SJSA1 (cell line): ENCODE data around the gene SCAMP2. TPM values are rescaled to one million over a fixed set of nuclear protein-coding genes. Genes with fewer than 3 reads are reported as not detected.
"Not testable (repeated sequence)": the region's sequence is repeated elsewhere in the genome, so short reads cannot be mapped to it uniquely, and the experiment has no call there.

Source experiments
- DNase-seq, 2 experiments: peaks; one replicate each; pipeline ENCODE4 v3.0.0-alpha.2; 2015 to 2020; ENCODE audit warnings: low spot score in 2 of 2, low read depth in 1 of 2
- H3K27ac ChIP-seq: fragments of 250-450 bp; sonication (Bioruptor Pico); 2 replicates; pipeline ENCODE4 v1.5.1; 2020; ENCODE audit warnings: mild to moderate bottlenecking, moderate library complexity
- H3K27me3 ChIP-seq: fragments of 250-450 bp; sonication (Bioruptor Pico); replicated peaks from 2 replicates; pipeline ENCODE4 v1.5.1; 2020; ENCODE audit warnings: mild to moderate bottlenecking, moderate library complexity
- H3K36me3 ChIP-seq: fragments of 250-450 bp; sonication (Bioruptor Pico); 2 replicates; pipeline ENCODE4 v1.5.1; 2020; ENCODE audit warnings: mild to moderate bottlenecking
- H3K4me1 ChIP-seq: fragments of 250-450 bp; sonication (Bioruptor Pico); replicated peaks from 2 replicates; pipeline ENCODE4 v1.6.1; 2021; ENCODE audit warnings: mild to moderate bottlenecking
- H3K4me3 ChIP-seq: fragments of 250-450 bp; sonication (Bioruptor Pico); 2 replicates; pipeline ENCODE4 v1.5.1; 2020; ENCODE audit warnings: mild to moderate bottlenecking
- H3K9me3 ChIP-seq: fragments of 250-450 bp; sonication (Bioruptor Pico); replicated peaks from 2 replicates; pipeline ENCODE4 v1.5.1; 2020; ENCODE audit warnings: mild to moderate bottlenecking
- total RNA-seq: library from RNA; depleted of rRNA; stranded (reverse); fragments of >200 nt; shearing (Covaris generic); gene quantifications from 2 replicates; pipeline ENCODE4 v1.2.3, GENCODE V29; 2014

Gene SCAMP2
- total RNA-seq, 1 experiment from 2014 or later: 28.1 TPM

- Histone ChIP-seq H3K36me3 (peaks cover 67% of the 10 kb centered on the region), H3K27me3 (no peaks in the 10 kb centered on the region), H3K4me3 (no peak overlapping the region), H3K27ac (no peak overlapping the region), H3K9me3 (no peaks in the 10 kb centered on the region), H3K4me1 (peaks cover 7% of the 10 kb centered on the region; the same call in 1 of the 2 replicates)
- DNase-seq: peak; percentile 58 to 60
These were observed 28.5 kb upstream of the SCAMP2 start for GRCh38 chr15:74901612-74902063.

GRCh38 chr15:74897300-74897701 lies 24.1 kb upstream of the SCAMP2 start:
- no peak for DNase-seq
- Histone ChIP-seq H3K4me3 (no peak overlapping the region), H3K36me3 (peaks cover 55% of the 10 kb centered on the region), H3K27me3 (no peaks in the 10 kb centered on the region), H3K9me3 (no peaks in the 10 kb centered on the region), H3K4me1 (no peaks in the 10 kb centered on the region), H3K27ac (no peak overlapping the region)

DNA sequence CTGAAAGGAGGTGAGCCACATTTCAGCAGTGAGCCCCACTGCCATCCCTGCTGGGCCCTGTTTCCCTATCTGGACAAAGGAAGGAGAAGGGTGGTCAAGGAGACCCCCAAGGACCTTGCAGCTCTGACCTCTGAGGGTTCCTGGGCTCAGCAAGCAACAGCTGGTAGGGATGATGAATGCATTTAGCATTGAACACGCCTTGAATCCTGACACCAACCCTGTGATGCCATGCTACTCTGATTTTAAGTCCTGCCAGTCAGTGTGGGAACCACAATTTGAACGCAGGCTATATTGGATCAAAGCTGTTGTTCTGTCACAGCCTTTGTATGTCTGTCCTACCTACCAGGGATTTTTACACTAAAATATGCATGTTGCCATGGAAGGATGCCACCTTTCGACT lies 23.2 kb upstream of the SCAMP2 start:
- Histone ChIP-seq H3K27me3 (no peaks in the 10 kb centered on the region), H3K9me3 (no peaks in the 10 kb centered on the region), H3K4me3 (no peak overlapping the region), H3K27ac (no peak overlapping the region), H3K36me3 (peaks cover 53% of the 10 kb centered on the region), H3K4me1 (no peaks in the 10 kb centered on the region)
- no peak for DNase-seq

DNA sequence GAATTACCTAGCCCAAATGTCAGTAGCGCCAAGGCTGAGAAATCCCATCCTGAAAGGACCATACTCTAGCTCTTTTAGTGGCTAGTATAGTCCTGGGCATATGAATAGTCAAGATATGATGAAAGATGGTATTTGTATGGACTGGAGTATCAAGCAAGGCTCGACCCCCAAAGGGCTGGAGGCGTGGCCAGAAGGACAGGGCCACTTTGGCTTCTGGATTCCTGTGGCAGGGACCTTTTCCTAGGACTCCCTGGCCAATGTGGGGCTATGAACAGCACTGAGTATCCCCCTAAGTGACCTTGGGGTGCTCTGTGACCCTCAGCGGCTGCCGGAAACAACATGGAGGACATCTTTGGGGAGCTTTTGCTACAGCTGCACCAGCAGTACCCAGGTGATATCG lies 22.7 kb upstream of the SCAMP2 start:
- Histone ChIP-seq H3K4me1 (peaks cover 2% of the 10 kb centered on the region; the same call in 1 of the 2 replicates), H3K27ac (no peak overlapping the region), H3K36me3 (peaks cover 53% of the 10 kb centered on the region), H3K9me3 (no peaks in the 10 kb centered on the region), H3K4me3 (no peak overlapping the region), H3K27me3 (no peaks in the 10 kb centered on the region)
- DNase-seq: no peak

DNA sequence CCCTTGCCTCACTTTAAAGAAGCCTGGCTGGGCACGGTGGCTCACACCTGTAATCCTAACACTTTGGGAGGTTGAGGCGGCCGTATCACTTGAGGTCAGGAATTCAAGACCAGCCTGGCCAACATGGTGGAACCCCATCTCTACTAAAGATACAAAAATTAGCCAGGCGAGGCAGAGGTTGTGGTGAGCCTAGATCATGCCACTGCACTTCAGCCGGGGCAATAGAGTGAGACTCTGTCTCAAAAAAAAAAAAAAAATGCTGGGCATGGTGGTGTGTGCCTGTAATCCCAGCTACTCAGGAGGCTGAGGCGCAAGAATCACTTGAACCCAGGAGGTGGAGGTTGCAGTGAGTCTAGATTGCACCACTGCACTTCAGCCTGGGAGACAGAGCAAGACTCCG lies 21.2 kb upstream of the SCAMP2 start:
- H3K9me3 ChIP-seq, DNase-seq, H3K4me3 ChIP-seq, H3K27ac ChIP-seq, H3K27me3 ChIP-seq: not testable (repeated sequence)
- Histone ChIP-seq H3K36me3 (peaks cover 50% of the 10 kb centered on the region), H3K4me1 (peaks cover 12% of the 10 kb centered on the region)

- DNase-seq: no peak
- Histone ChIP-seq H3K4me1 (peaks cover 13% of the 10 kb centered on the region), H3K27me3 (no peaks in the 10 kb centered on the region), H3K36me3 (peaks cover 46% of the 10 kb centered on the region), H3K4me3 (no peak overlapping the region), H3K9me3 (no peaks in the 10 kb centered on the region), H3K27ac (no peak overlapping the region)
These were observed 20.5 kb upstream of the SCAMP2 start for GRCh38 chr15:74893627-74894026.

DNA sequence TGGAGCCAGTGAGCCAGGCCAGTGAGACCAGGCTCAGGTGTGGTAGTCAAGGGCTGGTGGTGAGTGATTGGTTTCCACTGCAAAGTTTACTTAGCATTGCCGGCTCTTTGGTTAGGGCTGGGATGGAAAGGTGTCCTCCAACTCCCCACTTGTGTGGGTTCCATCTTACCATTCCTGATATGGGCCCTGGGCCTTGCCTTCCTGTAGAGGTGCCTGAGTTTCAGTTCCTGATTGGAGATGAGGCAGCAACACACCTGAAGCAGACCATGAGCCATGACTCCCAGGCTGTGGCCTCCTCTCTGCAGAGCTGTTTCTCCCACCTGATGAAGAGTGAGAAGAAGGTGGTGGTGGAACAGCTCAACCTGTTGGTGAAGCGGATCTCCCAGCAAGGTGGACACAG lies 19.8 kb upstream of the SCAMP2 start:
- Histone ChIP-seq H3K4me3 (no peak overlapping the region), H3K27me3 (no peaks in the 10 kb centered on the region), H3K9me3 (no peaks in the 10 kb centered on the region), H3K4me1 (peaks cover 13% of the 10 kb centered on the region), H3K27ac (no peak overlapping the region), H3K36me3 (peaks cover 44% of the 10 kb centered on the region)
- DNase-seq: no peak

GRCh38 chr15:74892313-74892712 lies 19.1 kb upstream of the SCAMP2 start:
- H3K27me3 ChIP-seq: no peaks in the 10 kb centered on the region
- peaks cover 13% of the 10 kb centered on the region for H3K4me1 ChIP-seq
- no peak overlapping the region for H3K27ac ChIP-seq
- DNase-seq: no peak
- H3K9me3 ChIP-seq: no peaks in the 10 kb centered on the region
- no peak overlapping the region for H3K4me3 ChIP-seq
- peaks cover 41% of the 10 kb centered on the region for H3K36me3 ChIP-seq

DNA sequence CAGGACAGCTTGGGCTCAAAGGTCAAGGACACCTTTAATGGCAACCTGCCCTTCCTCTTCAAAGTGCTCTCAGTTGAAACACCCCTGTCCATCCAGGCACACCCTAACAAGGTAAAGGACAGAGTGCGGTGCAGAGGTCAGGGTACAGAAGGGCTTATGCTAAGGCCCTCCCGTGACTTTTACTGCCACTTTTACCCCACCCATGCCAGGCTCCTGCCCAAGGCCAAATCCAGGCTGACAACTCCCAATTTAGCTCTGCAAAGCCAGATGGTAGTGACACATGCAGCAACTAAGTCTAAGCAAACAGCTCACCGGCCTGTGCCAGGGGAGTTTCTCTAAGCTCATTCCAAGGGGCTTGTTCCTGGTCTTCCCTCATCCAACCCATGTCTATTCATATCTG lies 18.3 kb upstream of the SCAMP2 start:
- Histone ChIP-seq H3K27me3 (no peaks in the 10 kb centered on the region), H3K36me3 (peaks cover 35% of the 10 kb centered on the region), H3K4me3 (no peak overlapping the region), H3K9me3 (no peaks in the 10 kb centered on the region), H3K27ac (no peak overlapping the region), H3K4me1 (peaks cover 13% of the 10 kb centered on the region)
- DNase-seq: no peak

DNA sequence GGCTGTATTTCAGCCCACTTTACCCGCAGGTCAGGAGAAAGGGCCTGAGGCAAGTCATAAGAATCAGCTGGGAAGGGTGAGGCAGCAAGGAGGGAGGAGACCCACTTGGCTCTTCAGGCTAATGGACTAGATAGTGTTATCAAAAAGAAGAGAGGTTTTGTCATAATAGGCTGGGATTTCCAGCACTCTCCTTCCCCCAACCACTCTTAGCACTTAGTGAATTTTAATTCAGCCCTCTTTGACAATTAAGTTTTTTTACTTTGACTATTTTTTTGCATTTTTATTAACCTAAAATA lies 17.4 kb upstream of the SCAMP2 start:
- peaks cover 32% of the 10 kb centered on the region for H3K36me3 ChIP-seq
- peak overlapping the region; percentile 63 for H3K4me3 ChIP-seq
- H3K9me3 ChIP-seq: no peaks in the 10 kb centered on the region
- peaks cover 13% of the 10 kb centered on the region for H3K4me1 ChIP-seq
- no peak overlapping the region for H3K27ac ChIP-seq
- no peaks in the 10 kb centered on the region for H3K27me3 ChIP-seq
- no peak for DNase-seq

DNA sequence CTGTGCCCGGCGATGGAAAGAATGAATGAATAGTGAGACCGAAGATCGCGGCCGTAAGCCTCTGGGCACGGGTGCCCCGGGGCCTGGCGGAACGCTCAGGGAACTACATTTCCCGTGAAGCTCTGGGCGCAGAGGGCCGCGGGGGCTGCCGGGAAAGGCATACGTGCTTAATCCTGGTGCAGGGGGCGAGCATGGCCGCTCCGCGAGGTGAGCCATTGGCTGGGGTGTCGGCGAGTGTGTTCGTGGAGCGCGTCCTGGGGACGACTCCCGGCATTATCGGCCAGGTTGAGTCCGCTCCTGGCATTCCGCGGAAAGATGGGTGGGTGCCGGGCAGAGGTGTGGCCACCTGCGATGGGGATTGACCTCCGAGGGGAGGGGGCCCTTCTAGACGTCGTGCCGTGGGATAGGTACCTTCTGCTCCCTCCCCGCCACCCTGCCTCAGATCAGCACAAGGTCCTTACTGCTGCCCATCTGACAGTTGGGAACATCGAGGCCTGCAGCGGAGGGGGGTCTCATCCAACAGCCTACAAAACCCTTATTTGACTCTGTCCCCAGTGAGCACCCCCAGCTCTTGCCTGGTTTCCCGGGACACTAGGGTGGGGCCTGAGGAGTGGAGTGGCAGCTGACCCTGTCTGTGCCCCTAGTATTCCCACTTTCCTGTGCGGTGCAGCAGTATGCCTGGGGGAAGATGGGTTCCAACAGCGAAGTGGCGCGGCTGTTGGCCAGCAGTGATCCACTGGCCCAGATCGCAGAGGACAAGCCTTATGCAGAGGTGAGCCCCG lies 16.9 kb upstream of the SCAMP2 start, which contains the start of gene MPI:
Gene MPI, plus strand, starts transcription at position 160 of the 782 bp plus-strand sequence. Its CDS starts 32 bp downstream, at position 192.
- peak; percentile 64 to 83 for DNase-seq
- H3K27me3 ChIP-seq: no peaks in the 10 kb centered on the region
- peaks cover 32% of the 10 kb centered on the region for H3K36me3 ChIP-seq
- H3K9me3 ChIP-seq: no peaks in the 10 kb centered on the region
- peaks cover 14% of the 10 kb centered on the region for H3K4me1 ChIP-seq
- 0 out of 2 replicates have a peak within 1 kb of the TSS, but pooled peaks have one; percentile 0 for H3K27ac ChIP-seq
- H3K4me3 ChIP-seq: peak within 1 kb of the TSS; percentile 63

GRCh38 chr15:74889390-74889882 lies 16.3 kb upstream of the SCAMP2 start:
- peaks cover 32% of the 10 kb centered on the region for H3K36me3 ChIP-seq
- no peaks in the 10 kb centered on the region for H3K9me3 ChIP-seq
- peak overlapping the region; percentile 63 for H3K4me3 ChIP-seq
- no peak overlapping the region for H3K27ac ChIP-seq
- peaks cover 21% of the 10 kb centered on the region for H3K4me1 ChIP-seq
- H3K27me3 ChIP-seq: no peaks in the 10 kb centered on the region
- no peak for DNase-seq

- Histone ChIP-seq H3K4me1 (peaks cover 28% of the 10 kb centered on the region), H3K36me3 (peaks cover 32% of the 10 kb centered on the region), H3K27ac (no peak overlapping the region), H3K27me3 (no peaks in the 10 kb centered on the region), H3K9me3 (no peaks in the 10 kb centered on the region), H3K4me3 (no peak overlapping the region)
- no peak for DNase-seq
These were observed 15.6 kb upstream of the SCAMP2 start for GRCh38 chr15:74888716-74889115.

DNA sequence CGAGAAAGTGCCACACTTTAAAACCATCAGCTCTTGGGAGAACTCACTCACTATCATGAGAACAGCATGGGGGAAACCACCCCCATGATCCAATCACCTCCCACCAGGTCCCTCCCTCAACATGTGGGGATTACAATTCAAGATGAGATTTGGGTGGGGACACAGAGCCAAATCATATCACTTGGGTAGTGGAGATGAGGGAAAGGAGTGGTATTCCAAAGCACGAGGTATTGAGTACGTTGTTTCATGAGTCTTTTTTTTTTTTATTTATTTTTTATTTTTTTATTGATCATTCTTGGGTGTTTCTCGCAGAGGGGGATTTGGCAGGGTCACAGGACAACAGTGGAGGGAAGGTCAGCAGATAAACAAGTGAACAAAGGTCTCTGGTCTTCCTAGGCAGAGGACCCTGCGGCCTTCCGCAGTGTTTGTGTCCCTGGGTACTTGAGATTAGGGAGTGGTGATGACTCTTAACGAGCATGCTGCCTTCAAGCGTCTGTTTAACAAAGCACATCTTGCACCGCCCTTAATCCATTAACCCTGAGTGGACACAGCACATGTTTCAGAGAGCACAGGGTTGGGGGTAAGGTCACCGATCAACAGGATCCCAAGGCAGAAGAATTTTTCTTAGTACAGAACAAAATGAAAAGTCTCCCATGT lies 14.5 kb upstream of the SCAMP2 start:
- not testable (repeated sequence) for DNase-seq, H3K9me3 ChIP-seq, H3K27me3 ChIP-seq, H3K4me3 ChIP-seq, H3K27ac ChIP-seq
- Histone ChIP-seq H3K36me3 (peaks cover 24% of the 10 kb centered on the region), H3K4me1 (peaks cover 28% of the 10 kb centered on the region)
